Epithelial cell of proximal tubule (primary cell): ENCODE data around the gene COL20A1. TPM values are rescaled to one million over a fixed set of nuclear protein-coding genes. Genes with fewer than 3 reads are reported as not detected.

Source experiments
- DNase-seq: peaks from one replicate; pipeline ENCODE4 v3.0.0-alpha.2; 2011; ENCODE audit warnings: low read depth
- H3K4me3 ChIP-seq: 2 replicates; pipeline ENCODE4 v1.5.1; 2011; ENCODE audit warnings: low read depth, mild to moderate bottlenecking, low read length
- total RNA-seq: library from RNA; depleted of rRNA; stranded (reverse); fragments of >200 nt; gene quantifications from 2 replicates; pipeline ENCODE4 v1.2.3, GENCODE V29; 2015
- TF ChIP-seq, protein P1 (sequence below): conservative IDR thresholded peaks from 2 replicates; pipeline ENCODE4 v1.5.1; 2012; ENCODE audit warnings: low read depth, mild to moderate bottlenecking, low read length

The COL20A1 gene
- total RNA-seq, 1 donor from 2014 or later, result not detected

DNA sequence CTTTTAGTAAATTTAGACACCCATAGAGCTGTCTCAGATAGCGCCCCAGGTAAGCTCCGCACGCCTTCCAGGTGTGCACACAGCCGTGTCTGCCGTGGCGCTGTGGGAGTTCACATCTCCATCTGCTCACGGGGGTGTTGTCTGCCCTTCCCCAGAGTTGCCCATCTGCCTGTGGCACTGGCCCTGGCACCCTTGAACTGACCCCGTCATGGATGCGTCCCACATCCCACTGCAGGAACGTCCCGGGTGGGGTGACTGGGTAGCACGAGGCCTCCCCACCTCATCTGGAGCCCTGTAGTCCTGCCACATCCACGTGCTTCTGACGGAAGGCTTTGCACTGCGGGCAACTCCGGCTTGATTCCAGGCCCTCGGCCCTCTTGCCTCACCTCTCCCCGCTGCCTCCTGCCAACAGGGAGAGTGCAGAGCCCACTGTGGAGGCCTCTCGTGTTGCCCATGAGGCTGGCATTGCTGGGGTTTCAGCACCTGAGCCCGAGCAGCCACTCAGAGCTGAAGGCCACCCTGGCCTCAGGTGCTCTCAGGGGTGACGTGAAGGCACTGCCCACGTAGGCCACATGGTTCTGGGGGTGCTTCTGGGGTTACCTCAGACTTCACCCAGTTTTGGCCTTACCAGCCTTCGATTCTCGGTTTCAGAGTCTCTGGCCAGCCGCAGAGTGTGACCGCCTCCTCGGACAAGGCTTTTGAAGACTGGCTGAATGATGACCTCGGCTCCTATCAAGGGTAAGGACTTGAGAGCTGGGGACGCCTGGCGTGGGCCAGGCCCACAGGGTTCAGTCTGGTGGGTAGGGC is 15.3 kb upstream of the COL20A1 start:
- DNase-seq, result no peak
- no peak overlapping the region for H3K4me3 ChIP-seq
- TF ChIP-seq, protein P1, sequence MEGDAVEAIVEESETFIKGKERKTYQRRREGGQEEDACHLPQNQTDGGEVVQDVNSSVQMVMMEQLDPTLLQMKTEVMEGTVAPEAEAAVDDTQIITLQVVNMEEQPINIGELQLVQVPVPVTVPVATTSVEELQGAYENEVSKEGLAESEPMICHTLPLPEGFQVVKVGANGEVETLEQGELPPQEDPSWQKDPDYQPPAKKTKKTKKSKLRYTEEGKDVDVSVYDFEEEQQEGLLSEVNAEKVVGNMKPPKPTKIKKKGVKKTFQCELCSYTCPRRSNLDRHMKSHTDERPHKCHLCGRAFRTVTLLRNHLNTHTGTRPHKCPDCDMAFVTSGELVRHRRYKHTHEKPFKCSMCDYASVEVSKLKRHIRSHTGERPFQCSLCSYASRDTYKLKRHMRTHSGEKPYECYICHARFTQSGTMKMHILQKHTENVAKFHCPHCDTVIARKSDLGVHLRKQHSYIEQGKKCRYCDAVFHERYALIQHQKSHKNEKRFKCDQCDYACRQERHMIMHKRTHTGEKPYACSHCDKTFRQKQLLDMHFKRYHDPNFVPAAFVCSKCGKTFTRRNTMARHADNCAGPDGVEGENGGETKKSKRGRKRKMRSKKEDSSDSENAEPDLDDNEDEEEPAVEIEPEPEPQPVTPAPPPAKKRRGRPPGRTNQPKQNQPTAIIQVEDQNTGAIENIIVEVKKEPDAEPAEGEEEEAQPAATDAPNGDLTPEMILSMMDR, result no peak

GRCh38 chr20:63278661-63279060 is 14.3 kb upstream of the COL20A1 start:
- TF ChIP-seq, protein P1, result no peak
- DNase-seq, result no peak

DNA sequence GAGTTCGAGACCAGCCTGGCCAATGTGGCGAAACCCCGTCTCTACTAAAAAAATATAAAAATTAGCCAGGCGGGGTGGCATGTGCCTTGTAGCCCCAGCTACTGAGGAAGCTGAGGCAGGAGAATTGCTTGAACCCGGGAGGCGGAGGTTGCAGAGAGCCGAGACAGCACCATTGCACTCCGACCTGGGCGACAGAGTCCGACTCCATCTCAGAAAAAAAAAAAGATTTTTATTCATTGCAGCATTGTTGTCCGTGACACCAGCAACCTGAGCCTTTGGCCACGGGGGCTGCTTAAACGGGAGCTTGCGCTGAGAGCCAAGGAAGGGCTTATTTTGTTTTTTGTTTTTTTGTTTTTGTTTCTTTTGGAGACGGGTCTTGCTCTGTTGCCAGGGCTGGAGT is 13.1 kb upstream of the COL20A1 start:
- no peak for DNase-seq
- TF ChIP-seq, protein P1, result no peak
- no peak overlapping the region for H3K4me3 ChIP-seq

More at GRCh38 chr20:63278661-63279060, 14.3 kb upstream of the COL20A1 start:
- H3K4me3 ChIP-seq, result no peak overlapping the region

DNA sequence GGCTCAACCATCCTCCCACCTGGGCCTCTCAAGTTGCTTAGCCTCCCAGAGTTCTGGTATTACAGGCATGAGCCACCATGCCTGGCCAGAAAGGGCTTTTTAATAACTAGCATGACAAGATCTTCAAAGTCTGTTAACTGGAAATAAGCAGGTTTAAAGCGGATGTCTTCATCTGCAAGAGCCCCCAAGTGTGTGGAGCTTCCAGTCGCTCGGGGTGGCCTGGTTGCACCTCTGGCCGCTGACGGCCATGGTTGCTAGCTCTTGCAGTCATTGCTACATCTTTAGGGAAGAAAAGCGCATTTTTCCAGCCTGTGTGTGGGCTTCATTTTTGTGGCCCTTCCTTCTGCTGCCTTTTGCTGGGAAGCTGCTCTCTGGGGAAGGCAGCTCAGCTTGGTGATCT is 12.6 kb upstream of the COL20A1 start:
- TF ChIP-seq, protein P1, result no peak
- H3K4me3 ChIP-seq, result no peak overlapping the region
- no peak for DNase-seq

GRCh38 chr20:63280929-63281545 is 11.9 kb upstream of the COL20A1 start:
- no peak for DNase-seq
- no peak overlapping the region for H3K4me3 ChIP-seq
- TF ChIP-seq, protein P1, result peak; percentile 50

DNA sequence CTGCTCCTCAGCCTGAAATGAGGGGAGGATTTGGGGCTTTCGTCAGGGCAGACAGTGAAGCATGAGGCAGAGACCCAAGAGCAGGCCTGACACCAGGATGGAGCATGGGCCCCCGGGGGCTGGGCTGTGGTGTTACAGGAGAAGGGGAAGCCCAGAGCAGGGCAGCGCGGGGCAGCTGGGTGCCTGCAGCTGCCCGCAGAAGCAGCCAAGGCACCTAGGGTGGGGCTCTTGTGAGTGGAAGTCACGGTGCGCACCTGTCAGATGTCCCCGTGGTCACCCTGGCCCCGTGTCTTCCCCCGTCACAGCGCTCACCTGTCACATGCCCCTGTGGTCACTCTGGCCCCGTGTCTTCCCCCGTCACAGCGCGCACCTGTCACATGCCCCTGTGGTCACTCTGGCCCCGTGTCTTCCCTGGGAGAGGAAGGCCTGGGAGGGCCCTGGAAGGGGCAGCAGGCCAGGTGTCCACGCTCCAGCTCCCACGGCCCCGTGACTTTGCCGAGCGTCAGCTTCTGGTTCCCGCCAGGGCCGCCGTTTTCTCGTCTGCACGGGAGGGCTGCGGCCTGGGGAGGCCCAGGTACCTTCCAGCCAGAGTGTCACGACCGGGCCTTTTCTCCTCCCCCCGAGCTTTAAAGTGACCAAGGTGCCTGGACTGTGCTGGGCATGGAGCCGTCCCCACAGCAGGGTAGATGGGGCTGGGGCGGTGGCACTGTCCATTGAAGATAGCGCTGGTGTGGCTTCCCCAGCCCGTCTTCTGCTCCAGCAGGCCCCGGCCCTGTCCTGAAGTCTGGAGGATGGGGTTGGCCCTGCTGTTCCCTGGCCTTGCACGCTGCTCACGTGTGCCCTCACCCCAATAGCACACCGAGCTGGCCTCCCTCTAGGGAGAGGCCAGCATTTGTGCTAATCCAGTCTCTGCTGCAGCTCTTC is 11.0 kb upstream of the COL20A1 start:
- no peak for DNase-seq
- TF ChIP-seq, protein P1, result no peak
- H3K4me3 ChIP-seq, result no peak overlapping the region
